ENCODE measurements around the gene HIGD1A. TPM values are rescaled to one million over a fixed set of nuclear protein-coding genes. Genes with fewer than 3 reads are reported as not detected.

The HIGD1A gene
- total RNA-seq, 3 donors from 2014 or later: 174 to 468 (median 368) TPM

DNA sequence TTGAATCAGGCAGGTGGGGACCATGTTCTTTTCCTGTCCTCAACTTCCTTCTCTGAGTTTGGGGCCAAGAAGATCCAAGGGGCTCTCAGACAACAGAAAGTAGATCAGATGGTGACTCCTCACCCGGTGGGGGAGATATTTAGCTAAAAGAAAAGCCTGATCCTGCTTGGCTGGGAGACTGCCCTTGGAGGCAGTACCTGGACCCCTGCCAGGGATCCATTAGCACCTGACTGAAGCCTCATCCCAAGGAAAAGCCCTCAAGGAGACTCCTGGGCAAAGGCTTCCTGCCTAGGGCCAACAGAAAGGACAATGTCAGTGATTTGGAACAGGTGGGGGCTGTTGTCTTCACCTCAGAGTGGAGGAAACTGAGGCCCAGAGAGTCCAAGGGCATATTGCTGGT lies 68.2 kb downstream of the HIGD1A start:
- Histone ChIP-seq H3K9me3 (no peaks in the 10 kb centered on the region), H3K4me3 (no peak overlapping the region), H3K36me3 (ENCODE audit: low read depth) (no peaks in the 10 kb centered on the region), H3K4me1 (ENCODE audit: low read depth) (no peaks in the 10 kb centered on the region)
- no peak for ATAC-seq
- TF ChIP-seq, protein P1, sequence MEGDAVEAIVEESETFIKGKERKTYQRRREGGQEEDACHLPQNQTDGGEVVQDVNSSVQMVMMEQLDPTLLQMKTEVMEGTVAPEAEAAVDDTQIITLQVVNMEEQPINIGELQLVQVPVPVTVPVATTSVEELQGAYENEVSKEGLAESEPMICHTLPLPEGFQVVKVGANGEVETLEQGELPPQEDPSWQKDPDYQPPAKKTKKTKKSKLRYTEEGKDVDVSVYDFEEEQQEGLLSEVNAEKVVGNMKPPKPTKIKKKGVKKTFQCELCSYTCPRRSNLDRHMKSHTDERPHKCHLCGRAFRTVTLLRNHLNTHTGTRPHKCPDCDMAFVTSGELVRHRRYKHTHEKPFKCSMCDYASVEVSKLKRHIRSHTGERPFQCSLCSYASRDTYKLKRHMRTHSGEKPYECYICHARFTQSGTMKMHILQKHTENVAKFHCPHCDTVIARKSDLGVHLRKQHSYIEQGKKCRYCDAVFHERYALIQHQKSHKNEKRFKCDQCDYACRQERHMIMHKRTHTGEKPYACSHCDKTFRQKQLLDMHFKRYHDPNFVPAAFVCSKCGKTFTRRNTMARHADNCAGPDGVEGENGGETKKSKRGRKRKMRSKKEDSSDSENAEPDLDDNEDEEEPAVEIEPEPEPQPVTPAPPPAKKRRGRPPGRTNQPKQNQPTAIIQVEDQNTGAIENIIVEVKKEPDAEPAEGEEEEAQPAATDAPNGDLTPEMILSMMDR (IDR thresholded peaks at IDR 0.05): no peak
- intact Hi-C loops (cut with DNase I, micrococcal nuclease): no loop called here
- no peak for DNase-seq

DNA sequence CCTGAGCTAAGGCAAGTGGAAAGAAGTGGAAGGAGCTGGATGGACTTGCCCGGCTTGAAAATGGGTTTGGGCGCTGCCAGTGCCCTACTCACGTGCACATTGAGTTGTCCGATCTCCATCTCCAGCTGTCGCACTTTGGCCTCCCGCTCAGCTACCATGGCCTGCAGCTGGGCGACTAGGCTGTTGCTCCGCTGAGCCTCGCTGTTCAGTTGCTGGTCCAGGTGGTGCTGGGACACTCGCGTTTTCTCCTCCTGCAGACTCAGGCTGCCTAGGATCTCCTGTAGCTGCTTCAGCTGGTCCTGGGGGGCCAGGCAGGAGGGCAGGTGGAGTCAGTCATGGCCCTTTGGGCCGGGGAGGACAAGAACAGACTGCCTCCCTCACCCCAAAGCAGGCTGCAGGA lies 68.7 kb downstream of the HIGD1A start:
- ATAC-seq (no peak), DNase-seq (no peak)
- intact Hi-C loops (cut with DNase I, micrococcal nuclease): no loop called here

DNA sequence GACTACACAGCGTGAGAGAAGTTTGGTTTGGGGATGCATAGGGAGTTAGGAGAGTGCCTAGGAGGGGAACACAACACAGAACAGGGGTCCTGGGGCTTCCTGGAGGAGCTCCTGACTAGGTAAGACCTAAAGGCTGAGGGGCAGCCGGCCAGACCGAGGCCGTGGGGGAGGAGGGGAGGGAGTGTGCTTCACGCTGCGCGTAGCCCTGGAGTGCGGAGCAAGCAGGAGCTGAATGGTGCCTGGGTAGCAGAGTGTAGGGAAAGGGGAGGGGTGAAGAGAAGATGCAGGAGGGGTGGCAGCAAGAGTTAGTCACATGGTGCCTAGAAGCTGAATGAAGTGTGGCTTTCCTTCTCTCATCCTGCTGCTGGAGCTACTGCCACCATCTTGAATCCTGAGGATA lies 69.3 kb downstream of the HIGD1A start:
- intact Hi-C loops (cut with DNase I, micrococcal nuclease): no loop called here
- TF ChIP-seq, protein P1 (IDR thresholded peaks at IDR 0.05): no peak
- no peaks in the 10 kb centered on the region for H3K36me3 ChIP-seq (ENCODE audit: low read depth)
- H3K9me3 ChIP-seq: no peaks in the 10 kb centered on the region
- no peak for DNase-seq
- H3K4me3 ChIP-seq: no peak overlapping the region
- ATAC-seq: no peak
- H3K4me1 ChIP-seq (ENCODE audit: low read depth): no peaks in the 10 kb centered on the region

More for the DNA sequence above, 68.7 kb downstream of the HIGD1A start:
- H3K36me3 ChIP-seq (ENCODE audit: low read depth): no peaks in the 10 kb centered on the region
- no peaks in the 10 kb centered on the region for H3K4me1 ChIP-seq (ENCODE audit: low read depth)
- H3K9me3 ChIP-seq: no peaks in the 10 kb centered on the region
- no peak overlapping the region for H3K4me3 ChIP-seq
- TF ChIP-seq, protein P1 (IDR thresholded peaks at IDR 0.05): no peak

DNA sequence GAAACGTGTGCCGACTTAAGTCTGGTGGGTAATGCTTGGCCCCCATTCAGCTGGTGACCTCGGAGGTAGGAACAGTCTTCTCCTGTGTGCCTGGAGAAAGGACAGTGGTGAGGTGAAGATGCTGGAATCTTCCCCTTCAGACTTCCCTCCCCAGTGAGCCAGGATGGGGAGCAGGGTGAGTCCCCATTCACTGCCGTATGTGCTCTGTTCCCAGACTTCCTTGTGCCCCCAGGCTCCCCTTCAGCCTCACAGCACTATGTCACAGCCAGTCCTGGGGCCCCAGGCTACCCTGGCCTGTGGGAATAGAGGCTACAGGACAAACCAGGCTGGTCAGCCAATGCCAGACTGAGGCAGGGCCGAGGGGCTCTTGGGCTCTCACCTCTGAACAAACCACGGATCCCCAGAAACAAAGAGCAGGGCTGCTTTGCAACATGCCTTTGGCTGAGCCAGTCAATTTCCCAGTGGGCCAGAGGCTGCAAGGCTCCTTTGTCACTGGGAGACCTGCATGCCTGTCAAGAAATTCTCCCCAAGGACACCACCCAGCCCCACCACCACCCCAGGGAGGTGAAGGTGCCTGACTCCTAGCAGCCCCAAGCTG lies 69.9 kb downstream of the HIGD1A start:
- H3K4me3 ChIP-seq: no peak overlapping the region
- no peaks in the 10 kb centered on the region for H3K36me3 ChIP-seq (ENCODE audit: low read depth)
- no peaks in the 10 kb centered on the region for H3K4me1 ChIP-seq (ENCODE audit: low read depth)
- TF ChIP-seq, protein P1 (IDR thresholded peaks at IDR 0.05): no peak
- intact Hi-C loops (cut with DNase I, micrococcal nuclease): no loop called here
- ATAC-seq (no peak), DNase-seq (no peak)
- H3K9me3 ChIP-seq: no peaks in the 10 kb centered on the region

DNA sequence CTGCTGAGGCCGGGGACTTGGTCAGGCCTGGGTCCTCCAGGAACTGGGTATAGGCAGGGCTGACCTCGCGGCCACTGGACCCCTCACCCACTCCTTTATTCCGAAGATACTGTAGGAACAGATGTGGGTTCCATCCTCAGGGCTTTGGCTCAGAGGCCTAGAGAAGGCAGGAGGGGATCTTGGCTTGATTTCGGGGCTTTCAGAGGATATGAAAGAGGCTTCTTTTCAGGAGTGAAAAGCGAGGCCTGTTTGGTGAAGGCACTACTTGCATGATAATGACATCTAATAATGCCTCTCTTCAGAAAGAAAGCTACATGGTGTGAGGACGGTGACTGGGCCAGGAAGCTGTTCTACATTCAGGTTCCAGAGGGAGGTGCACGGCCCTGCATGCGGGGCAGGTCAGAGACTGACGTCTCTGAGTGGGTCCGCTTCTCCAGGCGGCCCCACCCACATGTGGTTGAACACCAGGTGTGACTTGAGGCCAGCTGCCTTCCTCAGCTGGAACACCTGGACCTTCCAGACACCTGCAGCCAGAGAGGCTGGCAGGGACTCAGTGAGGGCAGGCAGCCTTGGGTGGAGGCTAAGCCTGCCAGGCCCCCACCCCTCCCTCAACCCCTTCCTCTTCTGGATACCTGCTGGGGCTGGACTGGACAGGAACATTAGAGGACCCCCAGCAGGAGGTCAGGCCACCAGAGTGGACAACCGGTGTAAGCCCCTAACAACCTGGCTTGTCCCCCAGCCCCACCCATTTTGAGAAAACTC lies 70.6 kb downstream of the HIGD1A start:
- intact Hi-C loops (cut with DNase I, micrococcal nuclease): no loop called here
- Histone ChIP-seq H3K9me3 (no peaks in the 10 kb centered on the region), H3K4me3 (no peak overlapping the region), H3K36me3 (ENCODE audit: low read depth) (no peaks in the 10 kb centered on the region), H3K4me1 (ENCODE audit: low read depth) (no peaks in the 10 kb centered on the region)
- TF ChIP-seq, protein P1 (IDR thresholded peaks at IDR 0.05): no peak
- DNase-seq: no peak
- ATAC-seq: peak; percentile 40

Other genes starting within 250 kb of the HIGD1A start
- 10 to 100 TPM in 2 of 3 donors, 1 to 10 TPM in 1; 9.3 to 34.2 (median 18.3) TPM for gene SEC22C, start 222.5 kb downstream of the HIGD1A start, total RNA-seq
- 10 to 100 TPM; 17.5 to 19.6 (median 17.7) TPM for gene SS18L2, start 213.6 kb downstream of the HIGD1A start, total RNA-seq
- 10 to 100 TPM; 61.4 to 75.6 (median 70.5) TPM for gene NKTR, start 203.8 kb downstream of the HIGD1A start, total RNA-seq
- gene ZBTB47, start 150.8 kb downstream of the HIGD1A start, total RNA-seq: 10 to 100 TPM in 2 of 3 donors, 1 to 10 TPM in 1; 3.1 to 45.5 (median 12.4) TPM
- gene KLHL40, start 119.0 kb downstream of the HIGD1A start, total RNA-seq: not detected
- under 1 TPM in 1 of 3 donors, not detected in 2; 0.70 TPM for gene HHATL, start 101.7 kb downstream of the HIGD1A start, total RNA-seq
- gene CCDC13, start 31.2 kb downstream of the HIGD1A start, total RNA-seq: 1 to 10 TPM; 2.2 to 3.3 (median 3.0) TPM
- 10 to 100 TPM in 2 of 3 donors, 1 to 10 TPM in 1; 4.7 to 13.1 (median 10.4) TPM for gene ACKR2, start 5.0 kb upstream of the HIGD1A start, total RNA-seq
- not detected for gene CYP8B1, start 71.4 kb upstream of the HIGD1A start, total RNA-seq
- gene ZNF662, start 101.7 kb upstream of the HIGD1A start, total RNA-seq: 10 to 100 TPM in 2 of 3 donors, 1 to 10 TPM in 1; 6.7 to 14.4 (median 13.6) TPM
- gene GASK1A, start 174.8 kb upstream of the HIGD1A start, total RNA-seq: 10 to 100 TPM in 1 of 3 donors, 1 to 10 TPM in 2; 1.2 to 10.0 (median 3.6) TPM